Psoas muscle (tissue), 8 donors: ENCODE measurements around the gene TCHP. TPM values are rescaled to one million over a fixed set of nuclear protein-coding genes. Genes with fewer than 3 reads are reported as not detected.

Experiments used
- ATAC-seq, 4 donors: fragments of 200-7000 bp; cut with Tn5 transposase; one replicate each; pipeline ENCODE4 v1.9.1; 2020; ENCODE audit warnings: moderate library complexity in 3 of 4, mild to moderate bottlenecking in 2 of 4
- DNase-seq, 2 donors: peaks; one replicate each; pipeline ENCODE4 v3.0.0-alpha.2; 2020
- H3K27ac ChIP-seq: fragments of 200-600 bp; one replicate; pipeline ENCODE4 v1.8.0; 2022
- H3K27me3 ChIP-seq, 3 donors: fragments of 200-600 bp in 1 of 3; one replicate each; pipeline versions ENCODE4 v1.6.1 to v1.8.0; 2013 to 2022; ENCODE audit warnings: low read length in 2 of 3, mild to moderate bottlenecking in 2 of 3, moderate library complexity in 1 of 3; ENCODE audit not compliant: insufficient read depth in 3 of 3
- H3K36me3 ChIP-seq, 2 donors: fragments of 200-600 bp in 1 of 2; one replicate each; pipeline versions ENCODE4 v1.6.1 to v1.8.0; 2013 to 2022; ENCODE audit warnings: low read depth in 1 of 2, mild to moderate bottlenecking in 1 of 2, moderate library complexity in 1 of 2; ENCODE audit not compliant: insufficient read depth in 1 of 2
- H3K4me1 ChIP-seq: fragments of 200-600 bp; one replicate; pipeline ENCODE4 v1.8.0; 2022
- H3K4me3 ChIP-seq: fragments of 200-600 bp; one replicate; pipeline ENCODE4 v1.8.0; 2022; ENCODE audit warnings: mild to moderate bottlenecking
- H3K9me3 ChIP-seq: fragments of 200-600 bp; one replicate; pipeline ENCODE4 v1.8.0; 2022
- WGBS, 3 donors: extraction: QIAGEN DNeasy Blood & Tissue Kit; methylation state at CpG; one replicate each; pipeline versions ENCODE4 v1.1.6 to v1.1.7; 2013; 5-methylcytosine and 5-hydroxymethylcytosine counted together
- intact Hi-C, 2 donors: fragments of 100-400 bp; cut with DNase I; formaldehyde crosslinking; loops; one replicate each; pipeline versions ENCODE4 v1.11.0 to v1.14.2; 2022
- polyA plus RNA-seq, 3 donors: library from polyadenylated mRNA; stranded (reverse); fragments of 200-250 nt; gene quantifications; one replicate each; pipeline ENCODE4 v1.2.3, GENCODE V29; 2013
- total RNA-seq, 4 donors: library from RNA; stranded (reverse); fragmentation: NEBNext Ultra II Directional in 2 of 4; extraction: Animal tissue kit (Norgen Biotek cat#: 25700) in 2 of 4; gene quantifications; one replicate each; pipeline versions ENCODE4 v1.2.1 to v1.2.4, GENCODE V29; 2021 to 2023
- TF ChIP-seq, protein P1 (sequence below): fragments of 200-600 bp; IDR thresholded peaks from one replicate; pipeline ENCODE4 v1.8.0; 2022; ENCODE audit warnings: antibody characterized with exemption
- donor health status: healthy with polysubstance abuse.
- donor health status: DM: no; HTN: no; CAD: no; lungs with moderate emphysema.
- donor health status: Bipolar disorder and iron deficiency.
- donor health status: healthy.
- donor health status: DM: yes; HTN: yes; CAD: no.
- donor health status: DM: no; HTN: no; CAD: no.
- donor health status: DM: no; HTN: no; CAD: no.
- donor health status: DM: yes; HTN: yes; CAD: no.

Gene TCHP
- total and polyA plus RNA-seq, 7 donors = 4.5 to 14.8 (median 8.2) TPM

DNA sequence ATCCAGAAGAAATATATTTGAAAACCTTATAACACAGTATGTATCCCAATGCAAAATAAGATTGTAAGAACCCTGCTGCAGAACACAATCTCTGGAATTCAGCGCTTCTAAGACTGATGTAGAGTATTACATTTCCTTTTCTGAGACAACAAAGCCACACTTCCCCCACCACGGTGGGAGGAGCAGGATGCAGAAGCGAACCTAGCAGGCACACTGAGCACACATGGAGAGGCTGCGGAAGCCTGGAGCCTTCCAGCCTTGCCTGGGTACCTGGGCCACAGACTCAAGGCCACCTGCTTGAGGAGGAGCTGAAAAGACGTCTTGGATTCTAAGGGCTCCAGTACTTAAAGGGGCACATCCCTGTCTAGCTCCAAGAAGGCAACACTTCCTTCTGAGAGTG, 46.4 kb downstream of the TCHP start:
- TF ChIP-seq, protein P1, sequence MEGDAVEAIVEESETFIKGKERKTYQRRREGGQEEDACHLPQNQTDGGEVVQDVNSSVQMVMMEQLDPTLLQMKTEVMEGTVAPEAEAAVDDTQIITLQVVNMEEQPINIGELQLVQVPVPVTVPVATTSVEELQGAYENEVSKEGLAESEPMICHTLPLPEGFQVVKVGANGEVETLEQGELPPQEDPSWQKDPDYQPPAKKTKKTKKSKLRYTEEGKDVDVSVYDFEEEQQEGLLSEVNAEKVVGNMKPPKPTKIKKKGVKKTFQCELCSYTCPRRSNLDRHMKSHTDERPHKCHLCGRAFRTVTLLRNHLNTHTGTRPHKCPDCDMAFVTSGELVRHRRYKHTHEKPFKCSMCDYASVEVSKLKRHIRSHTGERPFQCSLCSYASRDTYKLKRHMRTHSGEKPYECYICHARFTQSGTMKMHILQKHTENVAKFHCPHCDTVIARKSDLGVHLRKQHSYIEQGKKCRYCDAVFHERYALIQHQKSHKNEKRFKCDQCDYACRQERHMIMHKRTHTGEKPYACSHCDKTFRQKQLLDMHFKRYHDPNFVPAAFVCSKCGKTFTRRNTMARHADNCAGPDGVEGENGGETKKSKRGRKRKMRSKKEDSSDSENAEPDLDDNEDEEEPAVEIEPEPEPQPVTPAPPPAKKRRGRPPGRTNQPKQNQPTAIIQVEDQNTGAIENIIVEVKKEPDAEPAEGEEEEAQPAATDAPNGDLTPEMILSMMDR = no peak
- peaks cover 0 to 71% of the 10 kb centered on the region in 2 donors for H3K36me3 ChIP-seq
- no peaks in the 10 kb centered on the region for H3K9me3 ChIP-seq
- DNase-seq (no peak), ATAC-seq (no peak)
- H3K27me3 ChIP-seq = no peaks in the 10 kb centered on the region
- peaks cover 43% of the 10 kb centered on the region for H3K4me1 ChIP-seq
- peak overlapping the region; percentile 50 for H3K27ac ChIP-seq
- no peak overlapping the region for H3K4me3 ChIP-seq
- 36 to 46% (median 37%) methylated on average over 5 of the region's 5 CpGs for WGBS, 3 donors
- intact Hi-C loops = no loop called here

DNA sequence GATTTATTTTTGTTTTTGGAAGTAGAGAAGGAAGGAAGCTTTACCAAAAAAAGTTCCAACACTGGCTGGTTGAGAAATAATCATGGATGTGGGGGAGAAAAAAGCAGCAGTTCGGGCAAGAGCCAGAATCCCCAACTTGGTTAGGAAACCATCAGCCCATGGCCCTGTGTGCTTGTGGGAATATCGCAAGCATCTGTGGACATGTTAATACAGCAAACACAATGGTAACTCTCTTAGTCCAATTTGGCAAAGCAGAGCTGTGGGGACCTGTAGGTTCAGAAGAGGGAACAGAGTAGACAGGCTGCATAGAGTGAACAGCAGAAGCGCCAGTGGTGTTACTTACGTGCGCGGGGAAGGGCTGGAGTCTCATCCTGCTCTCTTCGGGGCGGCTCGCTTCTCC, 46.8 kb downstream of the TCHP start:
- Histone ChIP-seq H3K36me3 (peaks cover 0 to 73% of the 10 kb centered on the region in 2 donors), H3K27ac (peak overlapping the region; percentile 50), H3K9me3 (no peaks in the 10 kb centered on the region), H3K4me1 (peaks cover 47% of the 10 kb centered on the region), H3K4me3 (no peak overlapping the region), H3K27me3 (no peaks in the 10 kb centered on the region)
- DNase-seq = no peak
- TF ChIP-seq, protein P1 = no peak
- WGBS, 3 donors = 88 to 96% (median 94%) methylated on average over 9 of the region's 9 CpGs
- intact Hi-C loops = no loop called here
- no peak for ATAC-seq

DNA sequence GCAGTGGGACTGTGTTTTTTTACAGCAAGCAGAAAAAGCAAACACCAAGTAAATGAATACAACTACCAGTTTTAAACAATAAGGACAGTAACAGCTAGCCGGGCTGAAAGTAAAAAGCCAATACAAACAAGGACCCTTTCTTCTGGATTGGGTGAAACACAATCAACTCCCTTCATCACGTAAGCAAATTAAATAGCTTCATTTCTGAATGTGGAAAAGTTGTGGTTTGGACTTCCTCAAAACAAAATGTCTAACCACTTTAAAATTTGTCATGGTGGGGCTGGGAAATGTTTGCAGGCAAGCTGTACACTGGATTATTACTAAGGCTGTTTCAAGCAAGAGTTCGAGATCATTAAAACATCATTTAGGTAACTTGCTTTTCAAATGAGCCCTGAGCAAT, 47.4 kb downstream of the TCHP start:
- intact Hi-C loops = no loop called here
- Histone ChIP-seq H3K36me3 (peaks cover 0 to 73% of the 10 kb centered on the region in 2 donors), H3K27me3 (no peaks in the 10 kb centered on the region), H3K27ac (peak overlapping the region; percentile 50), H3K4me3 (no peak overlapping the region), H3K4me1 (peaks cover 53% of the 10 kb centered on the region), H3K9me3 (no peaks in the 10 kb centered on the region)
- DNase-seq = no peak
- WGBS, 3 donors = 50 to 76% (median 52%) methylated on average over 3 of the region's 3 CpGs
- no peak for ATAC-seq
- TF ChIP-seq, protein P1 = no peak

DNA sequence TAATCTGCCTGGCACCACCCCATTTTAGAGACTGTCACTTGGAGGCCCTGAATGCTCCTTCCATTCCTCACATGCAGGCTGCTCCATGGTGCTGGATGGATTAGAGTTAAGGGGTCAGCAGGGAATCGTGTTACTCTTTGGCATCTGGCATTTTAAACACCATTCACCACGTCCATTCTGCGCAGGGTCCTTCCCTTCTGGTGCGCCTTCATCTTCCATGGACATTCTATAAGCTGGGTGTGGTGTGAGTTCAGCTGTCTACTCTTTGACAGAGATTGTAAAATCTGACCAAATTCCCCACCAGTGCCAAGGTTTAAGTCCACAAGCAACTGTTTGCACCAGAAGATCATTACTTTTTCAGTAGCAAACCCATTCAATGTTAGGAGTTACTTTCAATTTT, 48.3 kb downstream of the TCHP start:
- peaks cover 3 to 73% of the 10 kb centered on the region in 2 donors for H3K36me3 ChIP-seq

More for the DNA sequence above, 48.3 kb downstream of the TCHP start:
- Histone ChIP-seq H3K4me3 (no peak overlapping the region), H3K9me3 (no peaks in the 10 kb centered on the region), H3K4me1 (peaks cover 60% of the 10 kb centered on the region), H3K27ac (peak overlapping the region; percentile 68), H3K27me3 (no peaks in the 10 kb centered on the region)
- intact Hi-C loops = no loop called here
- TF ChIP-seq, protein P1 = no peak
- DNase-seq (no peak), ATAC-seq (no peak)
- WGBS, 3 donors = 34 to 56% (median 50%) methylated on average over 4 of the region's 4 CpGs
